Activated T-cell treated with anti-CD3 and anti-CD28 coated beads, Interleukin-2, amount 50 U/mL, for 24 hours (primary cell): ENCODE results near the gene TMEM219.

Experiments used
- DNase-seq: peaks from one replicate; pipeline ENCODE4 v3.0.0-alpha.2; 2020
- H3K27ac Mint-ChIP-seq: 2 replicates; pipeline ENCODE4 v1.8.0; 2020; ENCODE audit warnings: mild to moderate bottlenecking, mixed read lengths
- H3K27me3 Mint-ChIP-seq: 2 replicates; pipeline ENCODE4 v1.8.0; 2020; ENCODE audit warnings: mixed read lengths
- H3K36me3 Mint-ChIP-seq: 2 replicates; pipeline ENCODE4 v1.8.0; 2020; ENCODE audit warnings: low read depth, mixed read lengths
- H3K4me1 Mint-ChIP-seq: 2 replicates; pipeline ENCODE4 v1.8.0; 2020; ENCODE audit warnings: low read depth, mixed read lengths
- H3K4me3 Mint-ChIP-seq: 2 replicates; pipeline ENCODE4 v1.8.0; 2020; ENCODE audit warnings: mild to moderate bottlenecking, moderate library complexity, mixed read lengths
- H3K9me3 Mint-ChIP-seq: 2 replicates; pipeline ENCODE4 v1.8.0; 2020; ENCODE audit warnings: mixed read lengths

Gene TMEM219

GRCh38 chr16:29968205-29968604 lies 6.3 kb downstream of the TMEM219 start:
- Mint-ChIP-seq H3K27ac (no peak overlapping the region), H3K4me3 (no peak overlapping the region), H3K9me3 (peaks cover 6% of the 10 kb centered on the region), H3K4me1 (peaks cover 11% of the 10 kb centered on the region), H3K27me3 (no peaks in the 10 kb centered on the region), H3K36me3 (peaks cover 36% of the 10 kb centered on the region)
- DNase-seq: no peak

- Mint-ChIP-seq H3K4me3 (no peak overlapping the region), H3K27ac (no peak overlapping the region), H3K4me1 (peaks cover 24% of the 10 kb centered on the region), H3K27me3 (no peaks in the 10 kb centered on the region), H3K36me3 (peaks cover 53% of the 10 kb centered on the region), H3K9me3 (peaks cover 8% of the 10 kb centered on the region)
- DNase-seq: no peak
Measured at GRCh38 chr16:29971304-29971703, 9.4 kb downstream of the TMEM219 start.

- peaks cover 59% of the 10 kb centered on the region for H3K36me3 Mint-ChIP-seq
Measured at GRCh38 chr16:29972500-29972899, 10.6 kb downstream of the TMEM219 start.

GRCh38 chr16:29972992-29973383 lies 11.1 kb downstream of the TMEM219 start:
- Mint-ChIP-seq H3K27ac (peak overlapping the region; percentile 88), H3K4me3 (no peak overlapping the region), H3K27me3 (no peaks in the 10 kb centered on the region), H3K36me3 (peaks cover 62% of the 10 kb centered on the region), H3K4me1 (peaks cover 35% of the 10 kb centered on the region), H3K9me3 (peaks cover 8% of the 10 kb centered on the region)
- no peak for DNase-seq

More at GRCh38 chr16:29972500-29972899, 10.6 kb downstream of the TMEM219 start:
- H3K27ac Mint-ChIP-seq: peak overlapping the region; percentile 88
- peaks cover 35% of the 10 kb centered on the region for H3K4me1 Mint-ChIP-seq
- peaks cover 8% of the 10 kb centered on the region for H3K9me3 Mint-ChIP-seq
- DNase-seq: no peak
- H3K4me3 Mint-ChIP-seq: no peak overlapping the region
- no peaks in the 10 kb centered on the region for H3K27me3 Mint-ChIP-seq

GRCh38 chr16:29973384-29974246 lies 11.7 kb downstream of the TMEM219 start, which contains the start of gene TAOK2:
Gene TAOK2, plus strand, starts transcription at chr16:29973868. Its CDS starts 3,905 bp downstream, at chr16:29977773.
- Mint-ChIP-seq H3K27ac (peak within 1 kb of the TSS; percentile 95), H3K4me3 (peak within 1 kb of the TSS; percentile 93), H3K36me3 (peaks cover 62% of the 10 kb centered on the region), H3K4me1 (peaks cover 35% of the 10 kb centered on the region), H3K27me3 (no peaks in the 10 kb centered on the region), H3K9me3 (peaks cover 8% of the 10 kb centered on the region)
- peak; percentile 98 for DNase-seq

- H3K4me3 Mint-ChIP-seq: peak overlapping the region; percentile 93
- H3K36me3 Mint-ChIP-seq: peaks cover 66% of the 10 kb centered on the region
- peaks cover 35% of the 10 kb centered on the region for H3K4me1 Mint-ChIP-seq
- H3K27ac Mint-ChIP-seq: peak overlapping the region; percentile 95
- H3K9me3 Mint-ChIP-seq: peaks cover 8% of the 10 kb centered on the region
- no peaks in the 10 kb centered on the region for H3K27me3 Mint-ChIP-seq
- peak; percentile 42 for DNase-seq
Measured at GRCh38 chr16:29974291-29975133, 12.6 kb downstream of the TMEM219 start.

GRCh38 chr16:29975134-29975538 lies 13.3 kb downstream of the TMEM219 start:
- H3K4me1 Mint-ChIP-seq: peaks cover 35% of the 10 kb centered on the region
- no peaks in the 10 kb centered on the region for H3K27me3 Mint-ChIP-seq
- peak overlapping the region; percentile 95 for H3K27ac Mint-ChIP-seq
- peaks cover 8% of the 10 kb centered on the region for H3K9me3 Mint-ChIP-seq
- H3K36me3 Mint-ChIP-seq: peaks cover 67% of the 10 kb centered on the region
- no peak for DNase-seq
- peak overlapping the region; percentile 93 for H3K4me3 Mint-ChIP-seq

- H3K4me3 Mint-ChIP-seq: peak overlapping the region; percentile 93
- peak overlapping the region; percentile 95 for H3K27ac Mint-ChIP-seq
- DNase-seq: no peak
- peaks cover 35% of the 10 kb centered on the region for H3K4me1 Mint-ChIP-seq
- H3K9me3 Mint-ChIP-seq: peaks cover 8% of the 10 kb centered on the region
- H3K36me3 Mint-ChIP-seq: peaks cover 75% of the 10 kb centered on the region
- H3K27me3 Mint-ChIP-seq: no peaks in the 10 kb centered on the region
Measured at GRCh38 chr16:29975811-29976511, 14.1 kb downstream of the TMEM219 start.

- H3K27me3 Mint-ChIP-seq: no peaks in the 10 kb centered on the region
- peaks cover 35% of the 10 kb centered on the region for H3K4me1 Mint-ChIP-seq
- H3K9me3 Mint-ChIP-seq: peaks cover 8% of the 10 kb centered on the region
- H3K4me3 Mint-ChIP-seq: no peak overlapping the region
- DNase-seq: no peak
- H3K36me3 Mint-ChIP-seq: peaks cover 81% of the 10 kb centered on the region
- peak overlapping the region; percentile 95 for H3K27ac Mint-ChIP-seq
Measured at GRCh38 chr16:29977063-29977825, 15.4 kb downstream of the TMEM219 start.

GRCh38 chr16:29978081-29978480 lies 16.2 kb downstream of the TMEM219 start:
- Mint-ChIP-seq H3K27ac (peak overlapping the region; percentile 31), H3K4me1 (peaks cover 31% of the 10 kb centered on the region), H3K4me3 (no peak overlapping the region)

GRCh38 chr16:29978564-29979270 lies 16.8 kb downstream of the TMEM219 start:
- Mint-ChIP-seq H3K27me3 (no peaks in the 10 kb centered on the region), H3K9me3 (no peaks in the 10 kb centered on the region), H3K4me3 (no peak overlapping the region), H3K36me3 (peaks cover 86% of the 10 kb centered on the region), H3K27ac (peak overlapping the region; percentile 20), H3K4me1 (peaks cover 27% of the 10 kb centered on the region)
- DNase-seq: no peak

More at GRCh38 chr16:29978081-29978480, 16.2 kb downstream of the TMEM219 start:
- Mint-ChIP-seq H3K9me3 (peaks cover 4% of the 10 kb centered on the region), H3K36me3 (peaks cover 84% of the 10 kb centered on the region), H3K27me3 (no peaks in the 10 kb centered on the region)
- DNase-seq: no peak

- Mint-ChIP-seq H3K4me3 (no peak overlapping the region), H3K9me3 (no peaks in the 10 kb centered on the region), H3K27ac (no peak overlapping the region), H3K27me3 (no peaks in the 10 kb centered on the region), H3K4me1 (no peaks in the 10 kb centered on the region), H3K36me3 (peaks cover 94% of the 10 kb centered on the region)
- no peak for DNase-seq
Measured at GRCh38 chr16:29982560-29983419, 20.9 kb downstream of the TMEM219 start.
